Activated T-cell treated with anti-CD3 and anti-CD28 coated beads, Interleukin-2, amount 50 U/mL, for 4 hours (primary cell): ENCODE results near the gene ATP4A. TPM values are rescaled to one million over a fixed set of nuclear protein-coding genes. Genes with fewer than 3 reads are reported as not detected.
"Not testable (repeated sequence)": the region's sequence is repeated elsewhere in the genome, so short reads cannot be mapped to it uniquely, and the experiment has no call there.

Source experiments
- ATAC-seq, 2 donors: fragments of 200-7000 bp; cut with Tn5 transposase; one replicate each; pipeline ENCODE4 v1.10.0; 2021
- DNase-seq: peaks from one replicate; pipeline ENCODE4 v3.0.0-alpha.2; 2020
- H3K27me3 Mint-ChIP-seq: one replicate; pipeline ENCODE4 v1.8.0; 2021; ENCODE audit warnings: low read depth, mixed read lengths
- H3K36me3 Mint-ChIP-seq: one replicate; pipeline ENCODE4 v1.8.0; 2022; ENCODE audit warnings: mixed read lengths; ENCODE audit not compliant: insufficient read depth
- H3K4me1 Mint-ChIP-seq: one replicate; pipeline ENCODE4 v1.8.0; 2021; ENCODE audit warnings: low read depth, mixed read lengths
- H3K4me3 Mint-ChIP-seq: one replicate; pipeline ENCODE4 v1.8.0; 2021; ENCODE audit warnings: mild to moderate bottlenecking, moderate library complexity, mixed read lengths
- H3K9me3 Mint-ChIP-seq: one replicate; pipeline ENCODE4 v1.8.0; 2021; ENCODE audit warnings: mixed read lengths
- total RNA-seq, 3 donors: library from RNA; stranded (reverse); gene quantifications; one replicate each; pipeline ENCODE4 v1.2.1, GENCODE V29; 2021

The ATP4A gene
- total RNA-seq: not detected

GRCh38 chr19:35563207-35563829 is at the start of gene ATP4A:
Gene ATP4A (minus strand): TSS chr19:35563658. CDS start chr19:35563629, 29 bp downstream.
- Mint-ChIP-seq H3K27me3 (peaks cover 61% of the 10 kb centered on the region), H3K9me3 (no peaks in the 10 kb centered on the region), H3K4me1 (peaks cover 6% of the 10 kb centered on the region), H3K36me3 (no peaks in the 10 kb centered on the region), H3K4me3 (no peak within 1 kb of the TSS)
- DNase-seq: no peak
- ATAC-seq: no peak

- ATAC-seq (peak; percentile 94 to 95), DNase-seq (peak; percentile 95)
- Mint-ChIP-seq H3K27me3 (no peaks in the 10 kb centered on the region), H3K36me3 (peaks cover 4% of the 10 kb centered on the region), H3K9me3 (peaks cover 6% of the 10 kb centered on the region), H3K4me3 (peak within 1 kb of the TSS; percentile 85), H3K4me1 (peaks cover 25% of the 10 kb centered on the region)
Observed at GRCh38 chr19:35612559-35613321, 49.3 kb upstream of the ATP4A start, which contains the start of gene HAUS5. Gene HAUS5 (plus strand): TSS chr19:35612735. CDS start chr19:35612795, 60 bp downstream.

GRCh38 chr19:35612224-35612558 is 48.7 kb upstream of the ATP4A start:
- peaks cover 10% of the 10 kb centered on the region for H3K9me3 Mint-ChIP-seq
- H3K4me1 Mint-ChIP-seq: peaks cover 25% of the 10 kb centered on the region
- DNase-seq (no peak), ATAC-seq (no peak)
- H3K4me3 Mint-ChIP-seq: peak overlapping the region; percentile 85
- peaks cover 4% of the 10 kb centered on the region for H3K36me3 Mint-ChIP-seq
- no peaks in the 10 kb centered on the region for H3K27me3 Mint-ChIP-seq

GRCh38 chr19:35609851-35610353 is 46.4 kb upstream of the ATP4A start:
- DNase-seq (no peak), ATAC-seq (no peak)
- peaks cover 25% of the 10 kb centered on the region for H3K4me1 Mint-ChIP-seq
- H3K36me3 Mint-ChIP-seq: no peaks in the 10 kb centered on the region
- no peak overlapping the region for H3K4me3 Mint-ChIP-seq
- H3K27me3 Mint-ChIP-seq: no peaks in the 10 kb centered on the region
- H3K9me3 Mint-ChIP-seq: peaks cover 13% of the 10 kb centered on the region

- DNase-seq (no peak), ATAC-seq (no peak)
- Mint-ChIP-seq H3K36me3 (no peaks in the 10 kb centered on the region), H3K4me3 (no peak overlapping the region), H3K27me3 (no peaks in the 10 kb centered on the region), H3K9me3 (peaks cover 13% of the 10 kb centered on the region), H3K4me1 (peaks cover 25% of the 10 kb centered on the region)
Observed at GRCh38 chr19:35608251-35608650, 44.8 kb upstream of the ATP4A start.

- Mint-ChIP-seq H3K4me3 (no peak overlapping the region), H3K4me1 (peaks cover 25% of the 10 kb centered on the region)
Observed at GRCh38 chr19:35607661-35608060, 44.2 kb upstream of the ATP4A start.

GRCh38 chr19:35607170-35607569 is 43.7 kb upstream of the ATP4A start:
- H3K36me3 Mint-ChIP-seq, ATAC-seq, DNase-seq, H3K4me3 Mint-ChIP-seq, H3K27me3 Mint-ChIP-seq: not testable (repeated sequence)
- Mint-ChIP-seq H3K9me3 (peaks cover 13% of the 10 kb centered on the region), H3K4me1 (peaks cover 25% of the 10 kb centered on the region)

More at GRCh38 chr19:35607661-35608060, 44.2 kb upstream of the ATP4A start:
- Mint-ChIP-seq H3K9me3 (peaks cover 13% of the 10 kb centered on the region), H3K36me3 (no peaks in the 10 kb centered on the region), H3K27me3 (no peaks in the 10 kb centered on the region)
- DNase-seq: no peak
- no peak for ATAC-seq

GRCh38 chr19:35604436-35604835 is 41.0 kb upstream of the ATP4A start:
- peaks cover 13% of the 10 kb centered on the region for H3K9me3 Mint-ChIP-seq
- not testable (repeated sequence) for H3K27me3 Mint-ChIP-seq, H3K4me3 Mint-ChIP-seq, DNase-seq, H3K4me1 Mint-ChIP-seq, H3K36me3 Mint-ChIP-seq, ATAC-seq

GRCh38 chr19:35601971-35602370 is 38.5 kb upstream of the ATP4A start:
- H3K27me3 Mint-ChIP-seq: no peaks in the 10 kb centered on the region
- H3K9me3 Mint-ChIP-seq: peaks cover under 1% of the 10 kb centered on the region
- H3K4me3 Mint-ChIP-seq: no peak overlapping the region
- ATAC-seq (no peak), DNase-seq (no peak)
- H3K36me3 Mint-ChIP-seq: no peaks in the 10 kb centered on the region
- no peaks in the 10 kb centered on the region for H3K4me1 Mint-ChIP-seq

- DNase-seq (no peak), ATAC-seq (peak; percentile 56 to 72)
- Mint-ChIP-seq H3K27me3 (peaks cover 2% of the 10 kb centered on the region), H3K9me3 (no peaks in the 10 kb centered on the region), H3K36me3 (no peaks in the 10 kb centered on the region), H3K4me1 (peaks cover 3% of the 10 kb centered on the region), H3K4me3 (no peak overlapping the region)
Observed at GRCh38 chr19:35596366-35596999, 33.0 kb upstream of the ATP4A start.

- no peak overlapping the region for H3K4me3 Mint-ChIP-seq
- H3K27me3 Mint-ChIP-seq: peaks cover 2% of the 10 kb centered on the region
- H3K9me3 Mint-ChIP-seq: no peaks in the 10 kb centered on the region
- no peak for DNase-seq
- ATAC-seq: no peak
- H3K4me1 Mint-ChIP-seq: peaks cover 3% of the 10 kb centered on the region
- no peaks in the 10 kb centered on the region for H3K36me3 Mint-ChIP-seq
Observed at GRCh38 chr19:35595928-35596327, 32.5 kb upstream of the ATP4A start.

GRCh38 chr19:35595026-35595425 is 31.6 kb upstream of the ATP4A start:
- H3K36me3 Mint-ChIP-seq, H3K4me3 Mint-ChIP-seq, H3K9me3 Mint-ChIP-seq, H3K4me1 Mint-ChIP-seq, DNase-seq, H3K27me3 Mint-ChIP-seq, ATAC-seq: not testable (repeated sequence)

GRCh38 chr19:35592226-35592625 is 28.8 kb upstream of the ATP4A start:
- no peaks in the 10 kb centered on the region for H3K9me3 Mint-ChIP-seq

GRCh38 chr19:35590875-35591274 is 27.4 kb upstream of the ATP4A start:
- no peaks in the 10 kb centered on the region for H3K9me3 Mint-ChIP-seq
- ATAC-seq: no peak
- H3K36me3 Mint-ChIP-seq: no peaks in the 10 kb centered on the region
- no peak overlapping the region for H3K4me3 Mint-ChIP-seq
- no peaks in the 10 kb centered on the region for H3K4me1 Mint-ChIP-seq
- no peak for DNase-seq
- peaks cover 7% of the 10 kb centered on the region for H3K27me3 Mint-ChIP-seq

More at GRCh38 chr19:35592226-35592625, 28.8 kb upstream of the ATP4A start:
- Mint-ChIP-seq H3K4me1 (peaks cover 3% of the 10 kb centered on the region), H3K36me3 (no peaks in the 10 kb centered on the region), H3K4me3 (no peak overlapping the region), H3K27me3 (peaks cover 2% of the 10 kb centered on the region)
- no peak for DNase-seq
- ATAC-seq: no peak
